ENCODE data around the gene RING1.

DNA sequence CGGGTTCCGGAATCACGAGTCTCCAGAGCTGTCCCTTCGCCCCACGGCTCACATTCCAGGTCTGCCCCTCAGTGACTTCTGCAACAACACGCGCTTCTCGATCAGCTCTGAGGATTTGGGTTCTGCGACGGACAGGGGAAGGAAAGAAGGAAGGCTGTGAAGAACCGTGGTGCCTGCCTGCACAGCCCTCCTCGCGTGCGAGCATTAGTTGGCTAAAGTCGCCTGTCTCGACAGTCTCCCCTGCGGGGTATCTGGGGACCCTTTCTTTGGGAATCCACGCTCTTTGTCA is 40.3 kb downstream of the RING1 start:
- TF ChIP-seq, protein P1, sequence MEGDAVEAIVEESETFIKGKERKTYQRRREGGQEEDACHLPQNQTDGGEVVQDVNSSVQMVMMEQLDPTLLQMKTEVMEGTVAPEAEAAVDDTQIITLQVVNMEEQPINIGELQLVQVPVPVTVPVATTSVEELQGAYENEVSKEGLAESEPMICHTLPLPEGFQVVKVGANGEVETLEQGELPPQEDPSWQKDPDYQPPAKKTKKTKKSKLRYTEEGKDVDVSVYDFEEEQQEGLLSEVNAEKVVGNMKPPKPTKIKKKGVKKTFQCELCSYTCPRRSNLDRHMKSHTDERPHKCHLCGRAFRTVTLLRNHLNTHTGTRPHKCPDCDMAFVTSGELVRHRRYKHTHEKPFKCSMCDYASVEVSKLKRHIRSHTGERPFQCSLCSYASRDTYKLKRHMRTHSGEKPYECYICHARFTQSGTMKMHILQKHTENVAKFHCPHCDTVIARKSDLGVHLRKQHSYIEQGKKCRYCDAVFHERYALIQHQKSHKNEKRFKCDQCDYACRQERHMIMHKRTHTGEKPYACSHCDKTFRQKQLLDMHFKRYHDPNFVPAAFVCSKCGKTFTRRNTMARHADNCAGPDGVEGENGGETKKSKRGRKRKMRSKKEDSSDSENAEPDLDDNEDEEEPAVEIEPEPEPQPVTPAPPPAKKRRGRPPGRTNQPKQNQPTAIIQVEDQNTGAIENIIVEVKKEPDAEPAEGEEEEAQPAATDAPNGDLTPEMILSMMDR (IDR thresholded peaks at IDR 0.05; ENCODE audit: low read length) = no peak
- no peak for TF ChIP-seq EZH2 (optimal IDR thresholded peaks at IDR 0.05; ENCODE audit: low read depth, low read length)
- TF ChIP-seq EZH2phosphoT487 (IDR thresholded peaks at IDR 0.05; ENCODE audit: low read length) = no peak
